ENCODE data around the gene SOS2.

GRCh38 chr14:50072395-50072794 lies 159.0 kb downstream of the SOS2 start:
- TF ChIP-seq CTCF (IDR thresholded peaks at IDR 0.05) (no peak), EZH2 (IDR thresholded peaks at IDR 0.05; ENCODE audit: borderline replicate concordance, insufficient read depth, low read depth, low read length, poor library complexity, severe bottlenecking) (no peak)
